Activated CD4-positive, alpha-beta T cell treated with anti-CD3 and anti-CD28 coated beads, Interleukin-2, amount 10 ng/mL, durations not matched to agents 24 days and 14 days (primary cell): Measurements from ENCODE around the gene CCDC175. TPM values are rescaled to one million over a fixed set of nuclear protein-coding genes. Genes with fewer than 3 reads are reported as not detected.

Experiments
- DNase-seq: peaks from one replicate; pipeline ENCODE4 v3.0.0; 2022
- H3K27ac Mint-ChIP-seq: one replicate; pipeline ENCODE4 v1.8.0; 2022; ENCODE audit warnings: mild to moderate bottlenecking, mixed read lengths
- H3K27me3 Mint-ChIP-seq: one replicate; pipeline ENCODE4 v1.8.0; 2022; ENCODE audit warnings: mixed read lengths
- H3K36me3 Mint-ChIP-seq: one replicate; pipeline ENCODE4 v1.8.0; 2022; ENCODE audit warnings: low read depth, mild to moderate bottlenecking, mixed read lengths
- H3K4me1 Mint-ChIP-seq: one replicate; pipeline ENCODE4 v1.8.0; 2021; ENCODE audit warnings: mixed read lengths
- H3K4me3 Mint-ChIP-seq: one replicate; pipeline ENCODE4 v1.8.0; 2022; ENCODE audit warnings: mild to moderate bottlenecking, moderate library complexity, mixed read lengths
- H3K9me3 Mint-ChIP-seq: one replicate; pipeline ENCODE4 v1.8.0; 2021; ENCODE audit warnings: mixed read lengths
- intact Hi-C: fragments of 100-400 bp; cut with micrococcal nuclease; formaldehyde crosslinking; loops from one replicate; pipeline ENCODE4 v1.15.1; 2023
- total RNA-seq: library from RNA; stranded (reverse); gene quantifications from 2 replicates; pipeline ENCODE4 v1.2.3, GENCODE V29; 2022

Gene CCDC175
- total RNA-seq, 1 donor from 2014 or later = not detected

- no peak for DNase-seq
- Mint-ChIP-seq H3K36me3 (no peaks in the 10 kb centered on the region), H3K27me3 (peaks cover 19% of the 10 kb centered on the region), H3K9me3 (no peaks in the 10 kb centered on the region), H3K4me1 (no peaks in the 10 kb centered on the region), H3K4me3 (no peak overlapping the region), H3K27ac (no peak overlapping the region)
- intact Hi-C loops = no loop called here
These were observed 47.4 kb downstream of the CCDC175 start for GRCh38 chr14:59529189-59529588.

GRCh38 chr14:59520224-59520623 lies 56.4 kb downstream of the CCDC175 start:
- Mint-ChIP-seq H3K27me3 (peaks cover 12% of the 10 kb centered on the region), H3K27ac (no peak overlapping the region), H3K36me3 (no peaks in the 10 kb centered on the region), H3K9me3 (no peaks in the 10 kb centered on the region), H3K4me3 (no peak overlapping the region), H3K4me1 (no peaks in the 10 kb centered on the region)
- intact Hi-C loops = no loop called here
- no peak for DNase-seq

- Mint-ChIP-seq H3K27ac (no peak overlapping the region), H3K36me3 (no peaks in the 10 kb centered on the region), H3K4me3 (no peak overlapping the region), H3K9me3 (no peaks in the 10 kb centered on the region), H3K27me3 (peaks cover 11% of the 10 kb centered on the region), H3K4me1 (no peaks in the 10 kb centered on the region)
- DNase-seq = peak; percentile 60
- intact Hi-C loops = no loop called here
These were observed 64.6 kb downstream of the CCDC175 start for GRCh38 chr14:59511916-59512575.

GRCh38 chr14:59510966-59511365 lies 65.6 kb downstream of the CCDC175 start:
- DNase-seq = no peak
- Mint-ChIP-seq H3K4me3 (no peak overlapping the region), H3K9me3 (no peaks in the 10 kb centered on the region), H3K27me3 (peaks cover 11% of the 10 kb centered on the region), H3K4me1 (no peaks in the 10 kb centered on the region), H3K36me3 (no peaks in the 10 kb centered on the region), H3K27ac (no peak overlapping the region)
- intact Hi-C loops = no loop called here

GRCh38 chr14:59510001-59510400 lies 66.6 kb downstream of the CCDC175 start:
- intact Hi-C loops = no loop called here
- no peak overlapping the region for H3K4me3 Mint-ChIP-seq
- DNase-seq = no peak
- H3K27me3 Mint-ChIP-seq = peaks cover 9% of the 10 kb centered on the region
- no peaks in the 10 kb centered on the region for H3K36me3 Mint-ChIP-seq
- no peaks in the 10 kb centered on the region for H3K9me3 Mint-ChIP-seq
- H3K4me1 Mint-ChIP-seq = no peaks in the 10 kb centered on the region
- H3K27ac Mint-ChIP-seq = no peak overlapping the region

GRCh38 chr14:59509101-59509500 lies 67.5 kb downstream of the CCDC175 start:
- no peaks in the 10 kb centered on the region for H3K9me3 Mint-ChIP-seq
- no peak overlapping the region for H3K27ac Mint-ChIP-seq
- H3K27me3 Mint-ChIP-seq = peaks cover 9% of the 10 kb centered on the region
- no peak for DNase-seq
- H3K36me3 Mint-ChIP-seq = no peaks in the 10 kb centered on the region
- intact Hi-C loops = no loop called here
- no peak overlapping the region for H3K4me3 Mint-ChIP-seq
- H3K4me1 Mint-ChIP-seq = peaks cover 3% of the 10 kb centered on the region

- Mint-ChIP-seq H3K4me1 (peaks cover 3% of the 10 kb centered on the region), H3K27me3 (peaks cover 9% of the 10 kb centered on the region), H3K36me3 (peaks cover 2% of the 10 kb centered on the region), H3K9me3 (no peaks in the 10 kb centered on the region), H3K4me3 (no peak overlapping the region), H3K27ac (no peak overlapping the region)
- intact Hi-C loops = loop anchor here (1.0 kb wide), 1 partner anchor 69 kb away; the partner anchor contains the start of gene CCDC175
- DNase-seq = no peak
These were observed 68.9 kb downstream of the CCDC175 start for GRCh38 chr14:59507752-59508103.

- intact Hi-C loops = loop anchor here (1.0 kb wide), 1 partner anchor 69 kb away; the partner anchor contains the start of gene CCDC175
- Mint-ChIP-seq H3K9me3 (no peaks in the 10 kb centered on the region), H3K36me3 (peaks cover 5% of the 10 kb centered on the region), H3K27ac (no peak overlapping the region), H3K27me3 (peaks cover 9% of the 10 kb centered on the region), H3K4me1 (peaks cover 3% of the 10 kb centered on the region), H3K4me3 (no peak overlapping the region)
- DNase-seq = peak; percentile 87
These were observed 69.4 kb downstream of the CCDC175 start for GRCh38 chr14:59507063-59507751.

- no peak for DNase-seq
- Mint-ChIP-seq H3K27me3 (no peaks in the 10 kb centered on the region), H3K9me3 (no peaks in the 10 kb centered on the region), H3K4me1 (peaks cover 3% of the 10 kb centered on the region), H3K36me3 (peaks cover 9% of the 10 kb centered on the region), H3K27ac (no peak overlapping the region), H3K4me3 (no peak overlapping the region)
- intact Hi-C loops = no loop called here
These were observed 73.4 kb downstream of the CCDC175 start for GRCh38 chr14:59503256-59503655.

GRCh38 chr14:59500732-59501131 lies 75.9 kb downstream of the CCDC175 start:
- Mint-ChIP-seq H3K27me3 (no peaks in the 10 kb centered on the region), H3K4me3 (no peak overlapping the region), H3K9me3 (no peaks in the 10 kb centered on the region), H3K27ac (no peak overlapping the region), H3K4me1 (peaks cover 3% of the 10 kb centered on the region), H3K36me3 (peaks cover 22% of the 10 kb centered on the region)
- intact Hi-C loops = no loop called here
- no peak for DNase-seq

GRCh38 chr14:59492384-59492783 lies 84.2 kb downstream of the CCDC175 start:
- no peak for DNase-seq
- Mint-ChIP-seq H3K36me3 (peaks cover 72% of the 10 kb centered on the region), H3K27ac (no peak overlapping the region), H3K4me3 (no peak overlapping the region), H3K9me3 (no peaks in the 10 kb centered on the region), H3K27me3 (no peaks in the 10 kb centered on the region), H3K4me1 (peaks cover 22% of the 10 kb centered on the region)
- intact Hi-C loops = no loop called here

GRCh38 chr14:59490756-59491155 lies 85.9 kb downstream of the CCDC175 start:
- intact Hi-C loops = no loop called here
- Mint-ChIP-seq H3K9me3 (no peaks in the 10 kb centered on the region), H3K4me3 (no peak overlapping the region), H3K27ac (no peak overlapping the region), H3K4me1 (peaks cover 26% of the 10 kb centered on the region), H3K36me3 (peaks cover 64% of the 10 kb centered on the region), H3K27me3 (no peaks in the 10 kb centered on the region)
- no peak for DNase-seq

- no peaks in the 10 kb centered on the region for H3K27me3 Mint-ChIP-seq
- intact Hi-C loops = loop anchor here (1.0 to 10.0 kb wide), 8 partner anchors 20 to 1498 kb away; partner anchors contain the start of genes DAAM1, DACT1, DHRS7 and KIAA0586
These were observed 91.9 kb downstream of the CCDC175 start for GRCh38 chr14:59484639-59485175.

More at GRCh38 chr14:59484639-59485175, 91.9 kb downstream of the CCDC175 start:
- Mint-ChIP-seq H3K27ac (peak overlapping the region; percentile 93), H3K9me3 (no peaks in the 10 kb centered on the region), H3K4me1 (peaks cover 55% of the 10 kb centered on the region), H3K4me3 (peak overlapping the region; percentile 96), H3K36me3 (peaks cover 30% of the 10 kb centered on the region)
- DNase-seq = no peak
